MM.1S (cell line): ENCODE results near the gene TMEM187.

Source experiments
- DNase-seq: peaks from one replicate; pipeline ENCODE4 v3.0.0-alpha.2; 2015
- H2AFZ ChIP-seq: fragments of 300-600 bp; sonication (generic); 2 replicates; pipeline ENCODE4 v1.6.0; 2016; ENCODE audit warnings: antibody characterized with exemption, low read length
- H3F3A ChIP-seq: fragments of 300-600 bp; sonication (generic); 2 replicates; pipeline ENCODE4 v1.6.1; 2016; ENCODE audit warnings: mild to moderate bottlenecking, antibody characterized with exemption, low read length, moderate library complexity, mixed read lengths; ENCODE audit not compliant: insufficient read depth
- H3K27ac ChIP-seq: fragments of 300-600 bp; sonication (generic); 2 replicates; pipeline ENCODE4 v1.5.1; 2016; ENCODE audit warnings: mild to moderate bottlenecking, low read length
- H3K27me3 ChIP-seq: fragments of 300-600 bp; sonication (generic); replicated peaks from 2 replicates; pipeline ENCODE4 v1.6.0; 2016; ENCODE audit warnings: low read length; ENCODE audit not compliant: insufficient read depth
- H3K36me3 ChIP-seq: fragments of 300-600 bp; sonication (generic); replicated peaks from 2 replicates; pipeline ENCODE4 v1.6.1; 2016; ENCODE audit warnings: mild to moderate bottlenecking, low read length, mixed read lengths; ENCODE audit not compliant: insufficient read depth
- H3K4me1 ChIP-seq: fragments of 300-600 bp; sonication (generic); 2 replicates; pipeline ENCODE4 v1.6.1; 2016; ENCODE audit warnings: low read length, mixed read lengths
- H3K4me2 ChIP-seq: fragments of 300-600 bp; sonication (generic); 2 replicates; pipeline ENCODE4 v1.6.0; 2016; ENCODE audit warnings: low read depth, low read length
- H3K4me3 ChIP-seq: fragments of 300-600 bp; sonication (generic); 2 replicates; pipeline ENCODE4 v1.5.1; 2016; ENCODE audit warnings: low read length, mixed read lengths
- H3K79me2 ChIP-seq: fragments of 300-600 bp; sonication (generic); 2 replicates; pipeline ENCODE4 v1.6.1; 2016; ENCODE audit warnings: mixed run types, low read length, mixed read lengths
- H3K9ac ChIP-seq: fragments of 300-600 bp; sonication (generic); 2 replicates; pipeline ENCODE4 v1.6.1; 2016; ENCODE audit warnings: low read length, mixed read lengths
- H3K9me2 ChIP-seq: fragments of 300-600 bp; sonication (generic); replicated peaks from 2 replicates; pipeline ENCODE4 v1.6.1; 2016; ENCODE audit warnings: mild to moderate bottlenecking, low read length, mixed read lengths; ENCODE audit not compliant: insufficient read depth
- H3K9me3 ChIP-seq: fragments of 300-600 bp; sonication (generic); replicated peaks from 2 replicates; pipeline ENCODE4 v1.6.1; 2016; ENCODE audit warnings: mild to moderate bottlenecking, low read length, mixed read lengths; ENCODE audit not compliant: insufficient read depth
- H4K20me1 ChIP-seq: fragments of 300-600 bp; sonication (generic); 2 replicates; pipeline ENCODE4 v1.6.1; 2016; ENCODE audit warnings: mild to moderate bottlenecking, low read length, moderate library complexity, mixed read lengths; ENCODE audit not compliant: insufficient read depth
- CTCF ChIP-seq: fragments of 300-600 bp; sonication (generic); IDR thresholded peaks from 2 replicates; pipeline ENCODE4 v1.5.1; 2016; ENCODE audit warnings: antibody characterized with exemption, low read length, mixed read lengths
- EZH2 ChIP-seq: fragments of 300-600 bp; sonication (generic); optimal IDR thresholded peaks from 2 replicates; pipeline ENCODE3; 2017; ENCODE audit warnings: low read depth, mild to moderate bottlenecking, antibody characterized with exemption, low read length, mixed read lengths
- EZH2phosphoT487 ChIP-seq: fragments of 300-600 bp; sonication (generic); IDR thresholded peaks from 2 replicates; pipeline ENCODE4 v1.6.1; 2018; ENCODE audit warnings: antibody characterized with exemption, low read length

The TMEM187 gene

GRCh38 chrX:154023276-154024000 lies 50.9 kb downstream of the TMEM187 start:
- H3K27me3 ChIP-seq: no peaks in the 10 kb centered on the region
- H3K4me2 ChIP-seq: no peak overlapping the region
- H2AFZ ChIP-seq: no peak overlapping the region
- H3K79me2 ChIP-seq: peaks cover 21% of the 10 kb centered on the region
- no peaks in the 10 kb centered on the region for H3F3A ChIP-seq
- no peak for DNase-seq
- H4K20me1 ChIP-seq: no peaks in the 10 kb centered on the region
- H3K36me3 ChIP-seq: no peaks in the 10 kb centered on the region
- H3K4me1 ChIP-seq: peaks cover 5% of the 10 kb centered on the region
- no peak overlapping the region for H3K27ac ChIP-seq
- H3K9me3 ChIP-seq: no peaks in the 10 kb centered on the region
- TF ChIP-seq EZH2phosphoT487 (no peak), EZH2 (no peak), CTCF (no peak)
- H3K4me3 ChIP-seq: no peak overlapping the region
- H3K9me2 ChIP-seq: no peaks in the 10 kb centered on the region
- H3K9ac ChIP-seq: no peak overlapping the region

GRCh38 chrX:154024271-154024670 lies 51.7 kb downstream of the TMEM187 start:
- Histone ChIP-seq H3K9ac (no peak overlapping the region), H3K9me2 (no peaks in the 10 kb centered on the region), H3K27me3 (no peaks in the 10 kb centered on the region), H3K4me3 (no peak overlapping the region), H2AFZ (no peak overlapping the region), H3K9me3 (no peaks in the 10 kb centered on the region), H3K27ac (no peak overlapping the region), H4K20me1 (no peaks in the 10 kb centered on the region), H3K79me2 (peaks cover 13% of the 10 kb centered on the region), H3K4me1 (peaks cover 5% of the 10 kb centered on the region), H3K4me2 (no peak overlapping the region), H3F3A (no peaks in the 10 kb centered on the region), H3K36me3 (no peaks in the 10 kb centered on the region)
- TF ChIP-seq CTCF (no peak), EZH2 (no peak), EZH2phosphoT487 (no peak)
- DNase-seq: no peak

- no peak overlapping the region for H3K4me2 ChIP-seq
- no peaks in the 10 kb centered on the region for H3K27me3 ChIP-seq
- H3K4me3 ChIP-seq: no peak overlapping the region
- no peaks in the 10 kb centered on the region for H4K20me1 ChIP-seq
- H3K4me1 ChIP-seq: peaks cover 5% of the 10 kb centered on the region
- H3K9ac ChIP-seq: no peak overlapping the region
- DNase-seq: no peak
- no peak overlapping the region for H3K27ac ChIP-seq
- H3F3A ChIP-seq: no peaks in the 10 kb centered on the region
- H3K79me2 ChIP-seq: peaks cover 11% of the 10 kb centered on the region; the same call in 1 of the 2 replicates
- no peaks in the 10 kb centered on the region for H3K9me2 ChIP-seq
- TF ChIP-seq EZH2: no peak
- no peaks in the 10 kb centered on the region for H3K36me3 ChIP-seq
- H2AFZ ChIP-seq: no peak overlapping the region
- no peaks in the 10 kb centered on the region for H3K9me3 ChIP-seq
Measured at GRCh38 chrX:154025230-154025629, 52.7 kb downstream of the TMEM187 start.
